Activated CD8-positive, alpha-beta memory T cell treated with anti-CD3 and anti-CD28 coated beads, Interleukin-2, amount 50 U/mL, for 1 hour (primary cell): ENCODE data around the gene RBM3.
A peak's percentile ranks its signal among the peaks of the same experiment; 100 is the strongest.

Experiments used
- DNase-seq: peaks from one replicate; pipeline ENCODE4 v3.0.0-alpha.2; 2020; ENCODE audit errors: extremely low read depth

Gene RBM3

GRCh38 chrX:48578661-48579128, 4.4 kb downstream of the RBM3 start:
- DNase-seq = no peak

- DNase-seq = no peak
Measured at GRCh38 chrX:48579259-48579658, 5.0 kb downstream of the RBM3 start.

GRCh38 chrX:48580662-48581061, 6.4 kb downstream of the RBM3 start:
- no peak for DNase-seq

- no peak for DNase-seq
Measured at GRCh38 chrX:48584698-48585097, 10.4 kb downstream of the RBM3 start.

- DNase-seq = no peak
Measured at GRCh38 chrX:48589482-48590162, 15.3 kb downstream of the RBM3 start.

DNA sequence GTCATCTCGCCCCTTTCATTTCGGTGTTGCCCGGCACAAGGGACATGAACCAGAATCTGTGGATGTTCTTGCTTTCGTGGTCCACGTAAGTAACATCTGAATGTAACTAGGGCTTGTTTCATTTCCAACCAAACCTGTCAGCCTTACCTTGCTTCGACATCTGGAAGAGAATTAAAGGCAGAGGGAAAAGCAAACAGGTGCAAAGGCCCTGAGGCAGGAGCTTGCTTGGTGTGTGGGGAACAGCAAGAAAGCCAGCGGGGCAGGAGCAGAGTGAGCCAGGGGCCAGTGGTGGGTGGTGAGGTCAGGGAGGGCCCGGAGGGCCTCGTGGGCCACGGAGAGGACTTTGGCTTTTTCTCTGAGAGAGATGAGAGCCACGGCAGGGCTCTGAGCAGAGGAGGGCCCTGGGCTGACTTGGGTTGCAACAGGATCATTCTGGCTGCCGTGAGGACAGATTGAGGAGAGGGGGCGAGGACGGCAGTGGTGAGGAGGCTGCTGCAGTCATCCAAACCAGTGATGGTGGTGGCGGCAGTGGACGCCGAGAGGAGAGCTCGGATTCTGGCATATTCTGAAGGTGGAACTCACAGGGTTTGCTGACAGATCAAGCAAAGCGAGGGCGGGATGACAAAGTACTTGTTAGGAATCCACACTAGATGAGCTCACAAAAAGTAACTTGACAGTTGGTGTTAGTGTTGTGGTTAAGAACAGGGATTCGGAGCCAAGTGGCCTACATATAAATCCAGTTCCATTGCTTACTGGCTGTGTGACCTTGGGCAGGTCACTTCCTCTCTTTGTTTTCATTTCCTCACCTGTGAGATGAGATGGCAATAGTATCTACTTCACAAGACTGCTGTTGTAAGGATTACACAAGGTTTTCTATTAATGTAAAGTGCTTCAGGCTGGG, 16.2 kb downstream of the RBM3 start:
- DNase-seq = no peak

DNA sequence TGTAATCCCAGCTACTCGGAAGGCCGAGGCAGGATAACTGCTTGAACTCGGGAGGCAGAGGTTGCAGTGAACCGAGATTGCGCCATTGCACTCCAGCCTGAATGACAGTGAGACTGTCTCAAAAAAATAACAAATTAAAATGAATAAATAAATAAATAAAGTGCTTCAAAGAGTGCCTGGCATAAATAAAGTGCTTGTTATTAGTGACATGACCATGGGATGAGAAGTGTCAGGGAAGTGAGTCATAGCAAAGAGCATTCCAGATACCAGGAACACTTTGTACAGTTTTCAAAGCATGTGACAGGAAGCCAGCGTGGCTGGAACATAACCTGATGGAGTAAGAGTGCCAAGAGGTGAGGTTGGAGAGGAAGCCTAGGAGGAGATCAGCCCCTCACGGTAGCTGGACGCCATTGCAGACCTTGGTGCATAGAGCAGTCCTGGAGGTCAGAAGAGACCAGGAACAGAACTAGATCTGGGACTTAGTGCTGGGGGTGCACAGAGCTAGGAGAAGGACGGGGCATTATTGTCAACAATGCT, 17.0 kb downstream of the RBM3 start:
- DNase-seq = no peak

GRCh38 chrX:48592971-48593370, 18.7 kb downstream of the RBM3 start:
- no peak for DNase-seq

GRCh38 chrX:48595929-48596328, 21.6 kb downstream of the RBM3 start:
- no peak for DNase-seq

DNA sequence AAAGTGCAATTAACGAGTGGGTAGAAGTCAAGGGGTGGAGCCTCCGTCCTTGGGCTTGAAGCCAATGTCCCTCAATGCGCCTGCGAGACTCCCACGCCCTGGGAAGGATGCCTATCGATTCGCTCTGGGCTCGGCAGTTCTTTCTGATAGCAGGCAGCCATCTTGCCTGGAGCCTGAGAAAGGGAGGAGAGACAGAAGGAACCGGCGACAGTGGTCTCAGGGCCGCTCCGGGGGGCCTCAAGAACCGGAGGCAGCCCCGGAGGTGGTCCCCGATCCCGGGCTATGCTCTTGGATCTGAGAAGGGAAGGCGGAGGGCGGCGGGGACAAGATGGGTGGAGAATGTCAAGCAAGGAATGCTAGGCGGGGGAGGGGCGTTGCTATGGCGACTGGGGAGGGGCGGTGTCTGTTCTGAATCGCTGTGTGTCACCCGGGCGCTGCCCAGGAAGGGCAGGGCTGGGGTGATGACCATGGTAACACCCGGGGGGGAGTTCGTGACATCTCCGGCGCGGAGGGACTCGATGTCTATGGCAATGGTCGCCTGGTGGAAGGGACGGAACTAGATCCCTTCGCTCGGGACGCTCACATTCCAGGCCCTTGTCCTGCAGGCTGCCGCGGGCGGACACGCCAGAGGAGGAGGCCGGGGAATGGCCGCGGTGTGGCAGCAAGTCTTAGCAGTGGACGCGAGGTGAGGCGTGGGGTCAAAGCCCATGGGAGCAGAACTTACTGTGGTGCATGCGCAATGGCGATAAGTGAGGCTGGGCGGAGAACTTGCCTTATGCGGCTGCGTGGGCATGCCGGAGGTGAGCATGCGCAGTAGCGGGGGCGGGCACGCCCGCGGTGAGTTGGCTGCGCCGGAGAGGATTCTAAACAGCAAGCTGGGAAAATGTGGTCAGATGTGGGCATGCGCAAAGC, 23.3 kb downstream of the RBM3 start, which contains the start of gene WDR13:
Gene WDR13, plus strand, starts transcription at position 140 of the 912 bp plus-strand sequence. Its CDS starts 505 bp downstream, at position 645.
- peak; percentile 81 for DNase-seq

- DNase-seq = no peak
Measured at GRCh38 chrX:48598614-48599013, 24.3 kb downstream of the RBM3 start.

- no peak for DNase-seq
Measured at GRCh38 chrX:48599341-48599740, 25.1 kb downstream of the RBM3 start.

DNA sequence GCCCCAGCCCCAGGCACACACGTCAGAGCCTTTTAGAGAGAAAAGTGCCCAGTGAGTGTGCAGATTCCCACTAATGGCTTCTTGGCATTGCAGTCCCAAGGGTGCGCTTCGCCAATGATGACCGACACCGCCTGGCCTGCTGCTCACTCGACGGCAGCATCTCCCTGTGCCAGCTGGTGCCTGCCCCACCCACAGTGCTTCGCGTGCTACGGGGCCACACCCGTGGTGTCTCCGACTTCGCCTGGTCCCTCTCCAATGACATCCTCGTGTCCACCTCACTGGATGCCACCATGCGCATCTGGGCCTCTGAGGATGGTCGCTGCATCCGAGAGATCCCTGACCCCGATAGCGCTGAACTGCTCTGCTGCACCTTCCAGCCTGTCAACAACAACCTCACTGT, 25.9 kb downstream of the RBM3 start:
- DNase-seq = no peak

GRCh38 chrX:48601741-48602394, 27.6 kb downstream of the RBM3 start:
- DNase-seq = no peak

GRCh38 chrX:48604701-48605100, 30.4 kb downstream of the RBM3 start:
- no peak for DNase-seq

- DNase-seq = no peak
Measured at GRCh38 chrX:48606091-48606490, 31.8 kb downstream of the RBM3 start.

DNA sequence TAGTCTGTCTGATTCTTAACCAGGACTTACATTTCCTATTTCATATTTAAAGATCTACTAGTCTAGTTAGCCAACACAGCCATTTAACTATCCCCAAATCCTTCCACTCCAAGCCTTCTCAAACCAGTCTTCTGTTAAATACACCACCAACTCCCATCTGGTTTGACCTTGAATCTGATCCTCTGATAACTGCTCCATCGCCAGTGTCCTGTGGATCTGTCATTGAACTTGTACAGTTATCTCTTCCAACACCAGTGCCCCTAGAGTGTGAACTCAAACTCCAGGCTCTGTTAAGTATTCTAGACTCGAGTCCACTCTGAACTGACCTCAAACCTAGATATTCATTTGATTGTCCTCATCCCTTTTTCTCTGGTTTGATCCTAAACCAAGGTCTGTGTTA, 37.4 kb downstream of the RBM3 start:
- DNase-seq = no peak

DNA sequence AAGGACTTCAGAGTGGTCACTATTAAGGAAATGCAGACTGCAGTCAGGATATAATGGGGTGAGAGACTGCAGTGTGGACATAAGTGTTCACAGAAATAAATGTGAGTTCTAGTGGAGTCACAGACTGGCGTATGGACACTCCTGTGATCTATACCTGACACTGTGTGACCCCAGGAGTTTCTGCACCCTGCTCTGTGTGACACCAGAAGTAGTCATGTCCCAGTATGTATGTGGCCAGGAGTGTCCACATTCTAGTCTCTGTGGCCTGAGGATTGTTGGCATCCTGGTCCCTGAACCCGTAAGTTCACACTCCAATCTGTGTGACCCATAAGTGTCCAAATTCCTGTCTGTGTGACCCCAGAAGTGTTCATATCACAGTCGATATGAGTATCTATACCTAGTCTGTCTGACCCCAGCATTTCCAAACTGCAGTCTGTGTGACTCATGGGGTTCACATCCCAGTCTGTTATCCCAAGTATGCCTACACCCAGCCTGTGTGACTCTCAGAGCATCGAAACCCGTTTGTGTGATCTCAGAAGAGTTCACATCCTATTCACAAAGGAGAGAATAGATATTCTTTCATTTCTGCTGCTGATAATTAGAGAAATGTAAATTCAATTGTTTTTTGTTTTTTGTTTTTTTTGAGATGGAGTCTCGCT, 39.3 kb downstream of the RBM3 start:
- no peak for DNase-seq

DNA sequence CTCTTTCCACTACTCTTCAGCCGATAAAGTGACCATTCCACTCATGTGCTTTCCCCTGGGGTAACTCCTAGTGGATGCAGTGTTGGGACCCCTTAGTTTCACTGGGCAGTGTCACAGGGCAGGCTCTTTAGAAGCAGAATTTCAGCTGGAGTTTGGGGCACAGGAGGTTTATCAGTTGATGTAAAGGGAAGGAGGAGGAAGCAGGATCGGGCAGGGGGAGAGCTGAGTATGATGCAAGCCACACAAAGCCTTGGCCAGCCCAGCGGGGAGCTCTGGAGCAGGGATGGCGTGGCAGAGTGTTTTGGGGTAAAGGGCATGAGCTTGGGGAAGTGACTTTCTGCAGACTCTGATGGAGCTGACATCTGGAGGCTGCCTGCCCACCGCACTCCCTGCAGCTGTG, 42.3 kb downstream of the RBM3 start:
- DNase-seq = no peak

DNA sequence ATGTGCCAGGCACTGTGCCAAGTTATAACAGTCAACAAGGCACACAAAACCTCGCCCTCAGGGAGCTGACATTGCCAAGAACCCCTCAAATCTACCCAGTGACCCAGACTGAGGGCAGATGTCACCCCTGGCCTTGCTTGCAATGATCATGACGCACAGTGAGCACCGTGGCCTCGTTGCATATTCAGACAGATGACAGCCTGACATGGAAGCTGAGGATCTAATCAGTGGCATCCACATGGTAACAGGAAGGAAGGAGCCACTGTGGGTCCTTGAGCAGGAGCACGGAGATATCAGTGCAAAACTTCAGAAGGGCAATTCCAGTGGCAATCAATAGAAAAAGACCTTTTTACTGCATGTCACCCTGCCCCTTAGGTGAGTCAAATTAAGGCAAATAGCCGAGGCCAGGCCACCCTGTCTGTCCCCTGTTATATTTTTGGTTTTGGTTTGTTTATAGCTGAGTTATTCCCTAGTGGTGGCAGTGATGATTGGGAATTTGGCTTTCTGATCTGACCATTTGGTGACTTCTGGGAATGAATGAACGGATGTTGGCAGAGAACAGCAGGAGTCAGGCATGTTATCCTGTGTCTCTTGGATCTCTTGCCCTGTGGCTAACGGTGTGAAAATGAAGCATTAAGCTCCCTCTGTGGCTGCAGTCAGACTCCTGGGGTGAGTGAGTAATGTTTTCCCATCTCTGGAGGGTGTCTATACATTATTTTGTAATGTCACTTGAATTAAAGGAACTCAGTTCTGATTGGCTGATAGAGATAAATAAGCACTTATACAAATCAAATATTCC, 43.5 kb downstream of the RBM3 start:
- DNase-seq = no peak
